Fibroblast of pulmonary artery (primary cell): ENCODE results near the gene MGAT1.
A peak's percentile ranks its signal among the peaks of the same experiment; 100 is the strongest.

Experiments used
- DNase-seq: peaks from one replicate; pipeline ENCODE4 v3.0.0-alpha.2; 2010; ENCODE audit warnings: low read depth
- H3K4me3 ChIP-seq: replicated peaks from 2 replicates; pipeline ENCODE4 v1.5.1; 2011; ENCODE audit warnings: low read depth, mild to moderate bottlenecking, control low read depth, low read length, moderate library complexity
- CTCF ChIP-seq: IDR thresholded peaks from 2 replicates; pipeline ENCODE4 v1.5.1; 2011; ENCODE audit warnings: mild to moderate bottlenecking, control low read depth, low read length, inconsistent platforms; ENCODE audit errors: missing control alignments

Gene MGAT1

GRCh38 chr5:180808461-180809000, 5.9 kb upstream of the MGAT1 start:
- peak overlapping the region; percentile 81 for H3K4me3 ChIP-seq
- no peak for DNase-seq
- no peak for TF ChIP-seq CTCF

GRCh38 chr5:180807654-180808414, 5.2 kb upstream of the MGAT1 start:
- TF ChIP-seq CTCF, result no peak
- DNase-seq, result no peak
- H3K4me3 ChIP-seq, result peak overlapping the region; percentile 81

GRCh38 chr5:180807046-180807445, 4.4 kb upstream of the MGAT1 start:
- no peak for TF ChIP-seq CTCF
- no peak for DNase-seq
- H3K4me3 ChIP-seq, result peak overlapping the region; percentile 81

- TF ChIP-seq CTCF, result no peak
- DNase-seq, result no peak
- H3K4me3 ChIP-seq, result no peak overlapping the region
Measured at GRCh38 chr5:180806351-180807011, 3.9 kb upstream of the MGAT1 start.

GRCh38 chr5:180804129-180804618, 1.6 kb upstream of the MGAT1 start:
- no peak for TF ChIP-seq CTCF
- no peak for DNase-seq
- no peak overlapping the region for H3K4me3 ChIP-seq

GRCh38 chr5:180803181-180804128, 849 bp upstream of the MGAT1 start:
- TF ChIP-seq CTCF, result no peak
- peak overlapping the region; percentile 48 for H3K4me3 ChIP-seq
- DNase-seq, result no peak
